A172 (cell line): ENCODE data around the gene RIN3. TPM values are rescaled to one million over a fixed set of nuclear protein-coding genes. Genes with fewer than 3 reads are reported as not detected.
A peak's percentile ranks its signal among the peaks of the same experiment; 100 is the strongest.

ENCODE experiments used
- DNase-seq: peaks from one replicate; pipeline ENCODE4 v3.0.0-alpha.2; 2015; ENCODE audit warnings: low spot score
- total RNA-seq: library from RNA; depleted of rRNA; stranded (reverse); fragments of >200 nt; shearing (Covaris generic); gene quantifications from 2 replicates; pipeline ENCODE4 v1.2.3, GENCODE V29; 2014

RIN3 gene
- total RNA-seq, 1 experiment from 2014 or later, result 0.33 TPM

- no peak for DNase-seq
These were observed 84.6 kb downstream of the RIN3 start for GRCh38 chr14:92597906-92598905.

DNA sequence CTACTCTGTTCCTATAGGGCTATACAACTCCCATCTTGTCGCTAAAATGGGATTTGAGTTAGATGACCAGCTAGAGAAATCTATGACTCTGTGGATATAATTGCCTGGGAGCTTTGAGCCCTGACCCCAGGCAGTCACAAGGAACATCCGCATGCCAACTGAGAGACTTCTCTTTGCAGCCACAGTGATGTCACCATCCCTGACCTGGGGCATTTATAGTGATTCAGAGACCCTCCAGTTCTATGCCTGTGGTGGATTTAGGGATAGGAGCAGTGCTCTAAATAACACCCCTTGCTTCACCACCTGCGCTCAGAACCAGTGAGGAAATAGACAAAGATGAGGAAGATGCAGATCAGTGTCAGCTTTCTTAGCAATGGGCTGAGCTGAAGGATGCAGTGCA is 86.2 kb downstream of the RIN3 start:
- DNase-seq, result no peak

GRCh38 chr14:92600318-92601053 is 86.9 kb downstream of the RIN3 start:
- DNase-seq, result peak; percentile 66

GRCh38 chr14:92601131-92601710 is 87.6 kb downstream of the RIN3 start:
- DNase-seq, result no peak

- DNase-seq, result no peak
These were observed 88.3 kb downstream of the RIN3 start for GRCh38 chr14:92601757-92602417.

DNA sequence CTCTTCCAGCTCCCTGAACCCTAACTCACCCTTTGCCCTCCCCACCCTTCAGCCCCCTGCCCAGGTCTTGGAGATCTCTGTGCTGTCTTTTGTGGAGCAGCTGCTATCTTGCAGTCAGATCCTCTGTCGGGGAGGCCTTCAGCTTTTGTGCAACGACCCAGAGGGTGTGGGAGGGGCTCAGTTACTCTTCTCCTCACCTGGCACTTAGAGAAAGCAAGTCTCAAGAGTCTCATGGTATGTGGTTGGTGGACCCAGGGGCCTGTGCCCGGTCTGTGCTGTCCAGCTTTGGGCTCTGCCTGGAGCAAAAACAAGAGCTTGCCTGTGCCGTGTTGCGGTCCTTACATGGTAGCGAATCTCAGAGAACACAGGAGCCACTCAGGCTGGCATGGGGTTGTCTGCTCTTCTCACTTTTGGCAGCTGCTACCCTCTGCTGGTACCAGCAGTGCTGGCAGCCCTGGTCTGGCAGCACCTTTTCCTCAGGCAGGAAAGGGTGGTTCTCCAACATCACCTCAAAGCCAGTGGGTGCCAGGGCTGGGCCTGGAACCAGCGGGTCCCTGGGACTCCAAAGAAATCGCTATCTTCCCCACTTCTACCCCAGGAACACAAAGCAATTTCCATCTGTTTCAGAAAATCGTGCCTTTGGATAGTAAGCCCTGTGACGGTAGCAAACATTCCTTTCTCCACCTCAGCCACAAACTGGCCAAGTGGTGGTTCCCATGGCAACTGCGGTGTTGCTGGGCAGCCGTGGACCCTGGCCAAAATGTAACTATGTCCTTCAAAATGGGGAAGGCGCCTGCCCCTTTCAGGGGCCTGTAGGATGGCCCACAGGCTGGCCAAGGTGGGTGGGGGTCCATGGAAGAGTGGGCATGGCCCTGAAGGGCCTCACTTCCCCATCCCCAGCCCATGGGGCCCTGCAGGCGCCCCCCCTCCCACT is 90.0 kb downstream of the RIN3 start:
- DNase-seq, result peak; percentile 45

DNA sequence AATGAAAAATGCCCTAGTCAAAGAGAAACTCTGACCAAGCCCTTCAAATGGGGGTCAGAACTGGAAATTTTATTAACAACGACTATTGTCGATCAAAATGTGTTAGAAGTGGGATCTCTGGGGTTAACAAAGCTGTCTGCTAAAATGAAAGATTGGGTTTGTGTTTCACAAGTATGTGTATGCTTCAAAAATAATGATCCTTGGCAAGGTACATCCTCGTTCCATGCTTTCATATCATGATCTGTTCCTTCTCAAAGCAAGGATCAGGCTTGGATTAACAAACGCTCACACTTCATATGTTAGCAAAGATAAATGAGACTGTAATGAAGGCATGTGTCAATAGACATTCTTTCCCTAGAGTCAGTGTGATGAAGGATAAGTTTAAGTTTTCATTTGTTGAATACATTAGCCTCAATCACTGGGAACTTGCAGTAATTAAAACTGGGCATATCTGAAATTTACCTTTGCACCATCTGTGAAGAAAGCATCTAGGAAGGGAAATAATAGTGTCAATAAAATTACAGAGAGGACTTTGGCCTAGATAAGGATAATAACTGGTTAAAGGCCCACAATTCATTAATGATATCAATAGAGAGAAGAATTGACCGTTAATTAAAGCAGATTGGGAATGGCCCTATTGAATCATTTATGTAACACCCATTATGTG is 91.8 kb downstream of the RIN3 start:
- no peak for DNase-seq

GRCh38 chr14:92607251-92607650 is 93.7 kb downstream of the RIN3 start:
- DNase-seq, result no peak

GRCh38 chr14:92607702-92608429 is 94.3 kb downstream of the RIN3 start:
- no peak for DNase-seq

DNA sequence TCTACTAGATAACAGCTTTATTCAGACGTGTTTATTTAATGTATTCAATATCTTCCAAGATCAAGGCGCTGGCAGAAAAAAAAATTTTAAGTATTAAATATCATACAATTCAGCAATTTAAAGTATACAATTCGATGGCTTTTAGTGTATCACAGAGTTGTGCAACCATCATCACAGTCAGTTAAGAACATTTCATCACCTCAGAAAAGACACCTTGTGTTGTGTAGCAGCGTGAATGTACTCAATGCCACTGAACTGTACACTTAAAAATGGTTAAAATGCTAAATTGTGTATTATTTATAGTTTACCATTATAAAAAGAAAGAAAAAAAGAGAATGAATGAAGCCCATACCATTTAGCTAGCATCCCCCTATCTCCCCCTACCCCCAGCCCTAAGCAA is 96.4 kb downstream of the RIN3 start:
- DNase-seq, result no peak

DNA sequence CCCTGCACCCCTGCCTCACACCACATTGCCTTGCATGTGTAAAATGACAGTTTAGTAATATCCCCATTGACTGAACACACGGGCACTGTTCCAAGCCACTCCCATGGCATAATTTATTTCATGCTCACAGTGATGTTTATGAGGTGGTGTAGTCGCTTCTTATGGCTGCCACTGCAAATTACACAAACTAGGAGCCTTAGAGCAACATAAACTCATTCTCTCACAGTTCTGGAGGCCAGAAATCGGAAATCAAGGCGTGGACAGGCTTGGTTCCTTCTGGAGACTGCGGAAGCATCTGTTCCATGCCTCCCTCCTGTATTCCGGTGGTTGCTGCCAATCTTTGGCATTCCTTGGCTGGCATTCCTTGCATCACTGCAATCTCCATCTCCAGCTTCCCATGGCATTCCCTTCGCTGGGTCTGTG is 97.3 kb downstream of the RIN3 start:
- DNase-seq, result peak; percentile 23

GRCh38 chr14:92613008-92613658 is 99.6 kb downstream of the RIN3 start:
- DNase-seq, result no peak

DNA sequence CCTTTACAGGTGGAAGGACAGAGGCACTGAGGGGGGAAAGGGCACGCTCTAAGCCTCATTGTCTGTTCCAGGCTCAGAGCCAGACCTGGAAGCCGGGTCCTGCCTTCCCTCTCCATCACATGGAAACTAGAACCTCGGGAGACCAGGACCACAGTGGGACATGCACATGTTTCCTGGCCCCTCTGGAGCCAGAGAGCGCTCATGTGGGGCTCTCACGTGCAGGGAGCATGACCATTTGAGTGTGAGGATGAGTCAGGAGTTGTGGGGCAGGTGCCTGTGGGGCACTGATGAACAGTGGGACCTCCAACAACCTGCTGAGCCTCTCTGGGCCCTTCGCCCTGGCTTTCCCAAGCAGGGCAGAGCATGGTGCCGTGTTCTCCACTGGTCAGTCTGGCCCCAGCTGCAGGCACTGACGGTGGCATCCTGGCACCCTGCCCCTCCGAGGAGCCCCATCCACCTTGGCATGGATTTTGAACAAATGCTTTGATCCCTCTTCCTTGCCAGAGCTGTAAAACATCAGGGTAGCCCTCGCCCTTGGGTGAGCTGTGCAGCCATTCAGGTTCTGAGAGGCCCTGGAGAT is 100.2 kb downstream of the RIN3 start:
- no peak for DNase-seq

- no peak for DNase-seq
These were observed 101.9 kb downstream of the RIN3 start for GRCh38 chr14:92615451-92615850.

DNA sequence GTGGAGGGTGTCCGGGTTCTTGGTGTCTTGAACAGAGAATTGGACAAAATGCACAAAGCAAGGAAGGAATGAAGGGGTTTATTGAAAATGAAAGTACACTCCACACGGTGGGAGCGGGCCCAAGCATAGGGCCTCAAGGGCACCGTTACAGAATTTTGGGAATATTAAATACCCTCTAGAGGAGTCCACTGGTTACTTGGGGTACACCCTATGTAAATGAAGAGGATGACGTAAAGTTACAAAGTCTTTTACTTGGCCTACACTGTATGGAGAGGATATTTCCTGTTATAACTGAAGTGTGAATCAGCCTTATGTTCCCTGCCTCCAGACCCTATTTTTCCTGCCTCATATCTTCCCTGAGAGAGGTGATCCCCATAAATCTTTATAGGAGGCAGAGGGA is 102.6 kb downstream of the RIN3 start:
- no peak for DNase-seq

DNA sequence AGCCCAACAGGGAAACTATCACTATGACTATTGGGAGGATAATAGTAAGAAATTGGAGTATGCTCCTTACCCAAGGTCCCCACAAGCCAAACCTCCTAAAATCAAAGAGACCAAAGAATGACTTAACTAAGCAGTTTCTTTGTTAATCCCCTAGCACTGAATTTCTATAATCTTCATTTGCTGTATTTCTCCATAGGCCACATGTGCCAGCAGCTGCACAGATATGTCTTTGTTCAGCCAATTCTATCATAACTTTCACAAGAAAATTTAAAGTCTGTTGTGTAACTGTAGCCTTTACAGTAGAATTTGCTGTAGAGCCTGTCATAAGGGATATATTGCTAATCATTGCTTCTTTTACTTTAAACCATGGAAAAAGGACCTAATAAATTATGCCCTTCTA is 104.0 kb downstream of the RIN3 start:
- no peak for DNase-seq

- no peak for DNase-seq
These were observed 106.3 kb downstream of the RIN3 start for GRCh38 chr14:92619671-92620456.

- DNase-seq, result no peak
These were observed 108.7 kb downstream of the RIN3 start for GRCh38 chr14:92622311-92622710.
